Activated T-cell treated with anti-CD3 and anti-CD28 coated beads, Interleukin-2, amount 50 U/mL, for 24 hours (primary cell): ENCODE results near the gene TOR1B.
A peak's percentile ranks its signal among the peaks of the same experiment; 100 is the strongest.
"Not testable (repeated sequence)": the region's sequence is repeated elsewhere in the genome, so short reads cannot be mapped to it uniquely, and the experiment has no call there.

Experiments used
- DNase-seq: peaks from one replicate; pipeline ENCODE4 v3.0.0-alpha.2; 2020
- H3K27ac Mint-ChIP-seq: 2 replicates; pipeline ENCODE4 v1.8.0; 2020; ENCODE audit warnings: mild to moderate bottlenecking, mixed read lengths
- H3K27me3 Mint-ChIP-seq: 2 replicates; pipeline ENCODE4 v1.8.0; 2020; ENCODE audit warnings: mixed read lengths
- H3K36me3 Mint-ChIP-seq: 2 replicates; pipeline ENCODE4 v1.8.0; 2020; ENCODE audit warnings: low read depth, mixed read lengths
- H3K4me1 Mint-ChIP-seq: 2 replicates; pipeline ENCODE4 v1.8.0; 2020; ENCODE audit warnings: low read depth, mixed read lengths
- H3K4me3 Mint-ChIP-seq: 2 replicates; pipeline ENCODE4 v1.8.0; 2020; ENCODE audit warnings: mild to moderate bottlenecking, moderate library complexity, mixed read lengths
- H3K9me3 Mint-ChIP-seq: 2 replicates; pipeline ENCODE4 v1.8.0; 2020; ENCODE audit warnings: mixed read lengths

Gene TOR1B

DNA sequence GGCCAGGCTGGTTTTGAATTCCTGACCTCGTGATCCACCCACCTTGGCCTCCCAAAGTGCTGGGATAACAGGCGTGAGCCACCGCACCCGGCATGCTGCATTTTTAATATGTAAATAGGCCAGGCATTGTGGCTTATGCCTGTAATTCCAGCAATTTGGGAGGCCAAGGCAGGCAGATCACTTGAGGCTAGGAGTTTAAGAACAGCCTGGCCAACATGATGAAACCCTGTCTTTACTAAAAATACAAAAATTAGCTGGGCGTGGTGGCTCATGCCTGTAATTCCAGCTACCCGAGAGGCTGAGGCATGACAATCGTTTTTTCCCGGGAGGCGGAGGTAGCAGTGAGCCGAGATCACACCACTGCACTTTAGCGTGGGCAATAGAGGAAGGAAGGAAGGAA, 18.0 kb upstream of the TOR1B start:
- H3K9me3 Mint-ChIP-seq, H3K27ac Mint-ChIP-seq, H3K4me1 Mint-ChIP-seq, H3K27me3 Mint-ChIP-seq, H3K36me3 Mint-ChIP-seq, DNase-seq, H3K4me3 Mint-ChIP-seq: not testable (repeated sequence)

DNA sequence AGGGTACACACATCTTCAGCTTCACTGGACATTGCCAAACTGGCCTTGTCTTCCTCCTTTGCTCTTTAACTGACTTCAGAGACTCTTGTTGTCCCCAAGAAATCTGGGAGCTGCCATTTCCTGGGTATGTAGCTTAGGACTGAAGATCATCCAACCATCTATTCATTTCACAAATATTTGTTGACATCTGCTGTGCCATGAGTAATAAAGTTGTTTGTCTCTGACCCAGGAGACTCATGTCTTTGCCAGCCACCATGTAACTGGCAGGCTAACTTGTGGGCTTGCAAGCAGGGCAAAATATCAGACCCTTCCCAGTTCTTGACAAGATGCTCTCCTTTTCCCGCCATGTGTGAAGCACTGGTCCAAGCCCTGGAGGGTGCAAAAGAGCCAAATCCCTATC, 17.1 kb upstream of the TOR1B start:
- Mint-ChIP-seq H3K27ac (no peak overlapping the region), H3K4me1 (peaks cover 6% of the 10 kb centered on the region), H3K36me3 (no peaks in the 10 kb centered on the region), H3K9me3 (no peaks in the 10 kb centered on the region), H3K27me3 (no peaks in the 10 kb centered on the region), H3K4me3 (no peak overlapping the region)
- no peak for DNase-seq

DNA sequence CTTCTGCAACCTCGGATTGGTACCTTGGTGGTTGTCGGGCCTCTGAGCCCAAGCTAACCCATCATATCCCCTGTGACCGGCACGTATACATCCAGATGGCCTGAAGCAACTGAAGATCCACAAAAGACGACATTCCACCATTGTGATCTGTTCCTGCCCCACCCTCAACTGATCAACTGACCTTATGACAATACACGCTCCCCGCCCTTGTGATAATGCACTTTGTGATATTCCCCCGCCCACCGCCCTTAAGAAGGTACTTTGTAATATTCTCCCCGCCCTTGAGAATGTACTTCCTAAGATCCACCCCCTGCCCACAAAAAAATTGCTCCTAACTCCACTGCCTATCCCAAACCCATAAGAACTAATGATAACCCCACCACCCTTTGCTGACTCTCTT, 16.5 kb upstream of the TOR1B start:
- no peak for DNase-seq
- Mint-ChIP-seq H3K36me3 (no peaks in the 10 kb centered on the region), H3K4me1 (peaks cover 6% of the 10 kb centered on the region), H3K27me3 (no peaks in the 10 kb centered on the region), H3K4me3 (no peak overlapping the region), H3K9me3 (no peaks in the 10 kb centered on the region), H3K27ac (no peak overlapping the region)

DNA sequence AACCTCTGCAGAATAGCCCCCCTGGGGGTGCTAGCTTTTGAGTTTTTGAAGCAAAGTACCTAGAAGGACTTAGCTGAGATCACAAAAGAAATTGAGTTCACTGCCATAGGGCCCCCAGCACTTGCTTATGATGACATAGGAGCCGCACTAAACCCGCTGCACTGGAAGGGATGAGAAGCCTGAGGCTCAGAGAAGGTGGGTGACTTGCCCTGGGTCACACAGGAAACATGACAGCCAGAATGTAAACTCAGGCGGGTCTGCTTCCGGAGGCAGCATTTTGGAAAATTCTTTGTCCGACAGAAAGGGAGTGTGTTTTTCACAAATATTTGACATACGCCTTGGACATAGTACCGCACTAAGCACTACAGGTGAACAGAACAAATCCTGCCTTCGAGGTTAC, 8.4 kb upstream of the TOR1B start:
- peaks cover 6% of the 10 kb centered on the region for H3K4me1 Mint-ChIP-seq
- H3K27ac Mint-ChIP-seq = no peak overlapping the region
- no peaks in the 10 kb centered on the region for H3K9me3 Mint-ChIP-seq
- DNase-seq = no peak
- H3K27me3 Mint-ChIP-seq = no peaks in the 10 kb centered on the region
- no peak overlapping the region for H3K4me3 Mint-ChIP-seq
- H3K36me3 Mint-ChIP-seq = no peaks in the 10 kb centered on the region

DNA sequence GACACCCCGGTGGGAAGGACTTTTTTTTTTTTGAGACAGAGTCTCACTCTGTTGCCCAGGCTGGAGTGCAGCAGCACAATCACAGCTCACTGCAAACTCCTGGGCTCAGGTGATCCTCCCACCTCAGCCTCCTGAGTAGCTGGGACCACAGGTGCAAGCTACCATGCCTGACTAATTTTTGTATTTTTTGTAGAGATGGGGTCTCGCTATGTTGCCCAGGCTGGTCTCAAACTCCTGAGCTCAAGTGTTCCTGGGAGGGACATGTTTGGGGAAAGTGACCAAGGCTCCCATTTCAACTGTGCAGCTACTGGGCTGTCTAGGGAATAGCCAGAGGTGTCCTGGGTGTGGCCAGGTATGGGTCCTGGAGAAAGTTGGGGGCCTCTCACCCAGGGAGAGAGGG, 7.0 kb upstream of the TOR1B start:
- DNase-seq, H3K4me1 Mint-ChIP-seq, H3K27me3 Mint-ChIP-seq, H3K9me3 Mint-ChIP-seq, H3K36me3 Mint-ChIP-seq, H3K27ac Mint-ChIP-seq, H3K4me3 Mint-ChIP-seq: not testable (repeated sequence)

DNA sequence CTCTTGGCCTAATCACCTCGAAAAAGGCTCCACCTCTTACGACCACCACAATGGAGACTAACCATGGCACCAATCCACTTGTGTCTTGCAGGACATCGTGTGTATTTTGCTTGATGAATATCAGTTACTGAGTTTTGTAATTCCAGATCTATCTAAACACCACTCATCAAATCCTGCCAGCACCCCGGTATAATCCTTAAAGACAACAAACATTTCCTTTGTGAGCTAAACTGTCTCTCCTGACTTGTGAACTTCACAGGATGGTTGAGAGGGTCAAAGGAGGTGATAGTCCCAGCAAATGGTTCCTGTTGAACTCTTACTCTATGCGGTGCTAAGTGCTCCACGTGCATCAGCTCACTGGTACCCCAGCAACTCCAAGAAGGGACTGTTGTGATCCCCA, 4.0 kb upstream of the TOR1B start:
- DNase-seq = no peak
- Mint-ChIP-seq H3K36me3 (peaks cover 5% of the 10 kb centered on the region), H3K27me3 (no peaks in the 10 kb centered on the region), H3K4me3 (no peak overlapping the region), H3K27ac (no peak overlapping the region), H3K4me1 (peaks cover 5% of the 10 kb centered on the region), H3K9me3 (no peaks in the 10 kb centered on the region)

DNA sequence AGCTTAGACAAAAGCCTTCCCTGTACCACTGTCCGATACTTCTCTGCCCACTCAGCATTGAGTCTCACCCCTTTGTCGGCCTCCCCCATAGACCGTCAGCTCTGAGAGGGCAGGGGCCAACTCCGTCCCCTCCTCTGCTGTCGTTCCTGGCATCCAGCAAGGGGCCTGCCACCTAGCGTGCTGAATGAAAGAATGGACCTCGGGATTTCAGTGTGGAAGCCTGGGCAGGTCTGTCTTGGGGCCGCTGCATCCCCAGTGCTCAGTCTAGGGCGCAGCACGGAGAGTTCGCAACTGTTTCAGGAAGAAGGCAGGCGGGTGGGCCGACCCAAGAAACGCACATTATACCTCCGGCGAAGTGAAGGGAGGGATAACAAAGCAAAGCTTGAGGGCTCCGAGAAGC, 1.5 kb upstream of the TOR1B start:
- Mint-ChIP-seq H3K27ac (no peak overlapping the region), H3K4me1 (peaks cover 23% of the 10 kb centered on the region), H3K36me3 (peaks cover 27% of the 10 kb centered on the region), H3K4me3 (peak overlapping the region; percentile 24), H3K27me3 (no peaks in the 10 kb centered on the region), H3K9me3 (no peaks in the 10 kb centered on the region)
- no peak for DNase-seq

DNA sequence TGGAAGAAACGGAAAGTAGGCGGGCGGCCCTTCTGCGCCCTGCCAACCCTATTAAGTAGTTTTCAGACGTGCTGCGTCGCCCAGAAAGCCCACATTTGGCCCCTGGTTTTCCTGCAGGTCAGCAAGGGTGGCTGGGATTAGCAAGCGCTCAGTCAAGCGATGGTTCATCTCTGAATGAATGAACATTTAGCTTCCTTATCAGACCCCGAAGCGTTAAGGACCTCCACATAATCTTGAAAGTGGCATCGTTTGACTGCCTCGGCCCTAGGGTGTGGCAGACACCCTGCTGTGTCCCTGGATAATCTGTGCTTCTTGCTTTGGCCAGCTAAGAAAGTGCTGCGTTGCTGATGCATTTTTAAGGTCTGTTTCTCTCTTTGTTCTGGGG, 684 bp downstream of the TOR1B start:
- Mint-ChIP-seq H3K4me1 (peaks cover 27% of the 10 kb centered on the region), H3K36me3 (peaks cover 47% of the 10 kb centered on the region), H3K27me3 (no peaks in the 10 kb centered on the region), H3K9me3 (no peaks in the 10 kb centered on the region), H3K27ac (peak overlapping the region; percentile 94), H3K4me3 (peak overlapping the region; percentile 87)
- no peak for DNase-seq

DNA sequence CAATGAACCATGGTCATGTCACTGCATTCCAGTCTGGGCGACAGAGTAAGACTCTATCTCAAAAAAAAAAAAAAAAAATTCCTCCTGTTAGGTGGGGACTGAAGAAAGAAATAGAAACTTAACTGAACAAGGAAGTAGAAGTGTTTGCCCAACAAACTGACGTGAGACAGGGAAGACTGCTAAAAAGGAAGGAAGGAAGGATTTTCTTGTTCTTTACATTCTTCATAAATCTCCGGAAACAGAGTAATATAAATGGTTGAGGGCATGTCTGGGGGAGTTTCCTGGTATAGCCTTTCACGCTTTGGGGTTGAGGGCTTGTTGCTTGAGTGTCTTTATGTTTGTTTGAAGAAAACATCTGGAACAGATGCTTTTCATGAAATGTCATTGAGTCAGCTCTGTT, 3.1 kb downstream of the TOR1B start:
- peak overlapping the region; percentile 32 for H3K4me3 Mint-ChIP-seq
- no peaks in the 10 kb centered on the region for H3K9me3 Mint-ChIP-seq
- H3K4me1 Mint-ChIP-seq = peaks cover 34% of the 10 kb centered on the region
- H3K27me3 Mint-ChIP-seq = no peaks in the 10 kb centered on the region
- H3K27ac Mint-ChIP-seq = peak overlapping the region; percentile 70
- no peak for DNase-seq
- peaks cover 71% of the 10 kb centered on the region for H3K36me3 Mint-ChIP-seq

DNA sequence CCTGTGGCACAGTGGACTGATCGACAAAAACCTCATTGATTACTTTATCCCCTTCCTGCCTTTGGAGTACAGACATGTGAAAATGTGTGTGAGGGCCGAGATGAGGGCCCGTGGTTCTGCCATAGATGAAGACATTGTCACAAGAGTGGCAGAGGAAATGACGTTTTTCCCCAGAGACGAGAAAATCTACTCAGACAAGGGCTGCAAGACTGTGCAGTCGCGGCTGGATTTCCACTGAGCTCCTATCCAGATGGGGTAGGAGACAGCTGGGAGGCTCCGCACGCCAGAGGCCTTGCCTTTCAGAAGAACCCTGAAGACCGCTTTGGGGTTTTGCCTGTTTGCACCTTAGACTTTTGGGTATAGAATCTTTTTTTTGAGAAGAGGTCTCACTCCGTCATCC, 6.4 kb downstream of the TOR1B start:
- H3K27me3 Mint-ChIP-seq = no peaks in the 10 kb centered on the region
- H3K27ac Mint-ChIP-seq = peak overlapping the region; percentile 76

DNA sequence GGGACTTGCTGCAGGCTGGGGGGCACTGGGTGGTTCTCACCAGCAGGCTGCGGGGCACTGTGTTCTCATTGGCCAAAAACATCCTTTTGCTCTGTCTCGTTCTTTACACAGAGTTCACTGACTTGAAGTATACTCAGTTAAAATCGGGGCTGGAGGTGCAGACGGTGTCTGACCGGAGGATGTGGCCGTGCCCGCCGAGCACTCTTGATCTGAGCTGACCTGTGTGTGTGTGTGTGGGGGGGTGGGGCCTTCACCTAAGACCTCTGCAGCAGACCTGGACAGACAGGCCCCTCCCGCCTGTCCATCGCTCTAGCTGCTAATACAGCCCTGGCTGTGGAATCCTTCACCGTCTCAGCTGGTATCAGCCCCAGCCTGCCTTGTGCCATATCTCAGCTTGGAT, 7.1 kb downstream of the TOR1B start:
- Mint-ChIP-seq H3K27me3 (no peaks in the 10 kb centered on the region), H3K4me1 (peaks cover 41% of the 10 kb centered on the region), H3K36me3 (peaks cover 97% of the 10 kb centered on the region), H3K9me3 (no peaks in the 10 kb centered on the region), H3K4me3 (no peak overlapping the region), H3K27ac (no peak overlapping the region)
- DNase-seq = no peak

More for the DNA sequence above, 6.4 kb downstream of the TOR1B start:
- Mint-ChIP-seq H3K4me1 (peaks cover 43% of the 10 kb centered on the region), H3K4me3 (no peak overlapping the region), H3K9me3 (no peaks in the 10 kb centered on the region), H3K36me3 (peaks cover 95% of the 10 kb centered on the region)
- DNase-seq = no peak

DNA sequence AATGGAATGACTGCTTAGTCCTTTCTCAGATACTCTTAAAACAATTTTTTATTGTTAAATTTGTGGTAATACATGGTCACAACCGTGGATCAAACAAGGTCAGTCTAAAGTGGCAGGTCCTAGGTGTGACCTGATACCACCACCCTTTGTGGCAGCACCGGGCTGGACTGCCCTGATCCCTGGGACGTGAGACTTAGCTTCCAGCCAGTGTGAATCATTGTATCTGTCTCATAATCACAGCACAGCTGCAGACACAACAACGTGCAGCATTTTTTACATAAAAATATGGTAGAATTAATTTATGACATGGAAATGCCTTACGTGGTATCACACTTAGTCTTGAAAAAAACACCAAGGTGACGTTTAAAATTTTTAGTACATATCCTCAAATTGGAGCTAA, 7.8 kb downstream of the TOR1B start:
- peaks cover 97% of the 10 kb centered on the region for H3K36me3 Mint-ChIP-seq
- H3K9me3 Mint-ChIP-seq = no peaks in the 10 kb centered on the region
- H3K27ac Mint-ChIP-seq = no peak overlapping the region
- no peak for DNase-seq
- no peak overlapping the region for H3K4me3 Mint-ChIP-seq
- H3K27me3 Mint-ChIP-seq = no peaks in the 10 kb centered on the region
- peaks cover 37% of the 10 kb centered on the region for H3K4me1 Mint-ChIP-seq

DNA sequence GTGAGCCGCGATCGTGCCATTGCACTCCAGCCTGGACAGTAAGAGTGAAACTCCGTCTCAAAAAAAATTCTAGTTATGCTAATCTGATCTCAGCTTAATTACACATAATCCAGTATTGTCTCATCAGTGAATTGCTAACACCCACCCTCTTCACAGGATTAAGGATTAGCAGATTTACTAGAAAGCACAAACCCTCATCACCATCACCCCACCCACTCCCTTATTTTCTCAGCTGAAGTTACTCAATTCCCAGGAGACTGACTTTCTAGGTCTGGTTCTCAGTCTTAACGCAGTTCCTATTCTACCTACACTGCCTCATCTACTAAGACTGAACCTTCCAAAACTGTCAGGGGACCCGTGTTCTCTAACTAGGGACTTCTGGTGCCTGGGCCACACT, 9.0 kb downstream of the TOR1B start:
- peak overlapping the region; percentile 77 for H3K27ac Mint-ChIP-seq

DNA sequence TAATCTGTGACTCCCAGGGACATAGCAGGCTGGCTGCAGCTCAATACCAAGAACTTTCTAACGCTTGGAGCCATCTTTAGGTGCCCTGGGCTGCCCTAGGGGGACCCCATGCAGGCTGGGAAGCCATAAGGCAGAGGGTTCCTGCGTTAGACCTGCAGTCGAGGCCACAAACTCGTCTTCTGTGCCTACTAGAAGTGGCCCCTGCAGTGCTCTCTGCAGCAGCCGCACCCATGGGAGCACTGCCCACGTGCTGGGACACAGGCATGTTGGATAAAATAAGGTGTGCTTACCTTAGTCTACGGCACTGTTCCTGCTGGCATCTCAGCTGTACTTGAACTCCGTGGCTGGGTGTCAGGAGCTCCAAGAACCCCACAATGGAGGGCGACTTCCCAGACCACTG, 9.4 kb downstream of the TOR1B start:
- no peak for DNase-seq
- Mint-ChIP-seq H3K4me3 (no peak overlapping the region), H3K9me3 (no peaks in the 10 kb centered on the region), H3K27me3 (no peaks in the 10 kb centered on the region), H3K27ac (peak overlapping the region; percentile 77), H3K36me3 (peaks cover 97% of the 10 kb centered on the region), H3K4me1 (peaks cover 29% of the 10 kb centered on the region)

More for the DNA sequence above, 9.0 kb downstream of the TOR1B start:
- Mint-ChIP-seq H3K4me3 (no peak overlapping the region), H3K36me3 (peaks cover 97% of the 10 kb centered on the region), H3K4me1 (peaks cover 31% of the 10 kb centered on the region), H3K9me3 (no peaks in the 10 kb centered on the region), H3K27me3 (no peaks in the 10 kb centered on the region)
- DNase-seq = no peak

DNA sequence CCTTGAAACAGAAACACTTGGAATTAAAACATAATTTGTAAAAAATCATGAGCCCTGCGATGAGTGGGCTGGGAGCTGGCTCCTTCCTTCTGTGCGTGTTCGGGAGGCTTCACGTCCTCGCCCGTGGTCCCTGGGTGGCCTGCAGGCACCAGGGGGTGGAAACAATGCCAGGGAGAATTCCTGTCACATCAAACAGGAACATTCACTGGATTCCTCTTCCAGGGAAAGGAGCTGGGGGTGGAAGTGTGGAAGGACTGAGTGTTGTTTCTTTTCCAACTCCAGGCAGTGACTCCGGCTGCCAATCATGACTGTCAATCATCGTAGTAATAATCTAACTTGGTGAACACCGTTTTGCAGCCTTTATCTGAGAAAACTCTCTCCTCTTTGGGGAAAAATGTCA, 10.7 kb downstream of the TOR1B start:
- no peak overlapping the region for H3K27ac Mint-ChIP-seq
- H3K4me3 Mint-ChIP-seq = no peak overlapping the region
- H3K36me3 Mint-ChIP-seq = peaks cover 96% of the 10 kb centered on the region
- peaks cover 29% of the 10 kb centered on the region for H3K4me1 Mint-ChIP-seq
- DNase-seq = no peak
- no peaks in the 10 kb centered on the region for H3K27me3 Mint-ChIP-seq
- H3K9me3 Mint-ChIP-seq = no peaks in the 10 kb centered on the region

DNA sequence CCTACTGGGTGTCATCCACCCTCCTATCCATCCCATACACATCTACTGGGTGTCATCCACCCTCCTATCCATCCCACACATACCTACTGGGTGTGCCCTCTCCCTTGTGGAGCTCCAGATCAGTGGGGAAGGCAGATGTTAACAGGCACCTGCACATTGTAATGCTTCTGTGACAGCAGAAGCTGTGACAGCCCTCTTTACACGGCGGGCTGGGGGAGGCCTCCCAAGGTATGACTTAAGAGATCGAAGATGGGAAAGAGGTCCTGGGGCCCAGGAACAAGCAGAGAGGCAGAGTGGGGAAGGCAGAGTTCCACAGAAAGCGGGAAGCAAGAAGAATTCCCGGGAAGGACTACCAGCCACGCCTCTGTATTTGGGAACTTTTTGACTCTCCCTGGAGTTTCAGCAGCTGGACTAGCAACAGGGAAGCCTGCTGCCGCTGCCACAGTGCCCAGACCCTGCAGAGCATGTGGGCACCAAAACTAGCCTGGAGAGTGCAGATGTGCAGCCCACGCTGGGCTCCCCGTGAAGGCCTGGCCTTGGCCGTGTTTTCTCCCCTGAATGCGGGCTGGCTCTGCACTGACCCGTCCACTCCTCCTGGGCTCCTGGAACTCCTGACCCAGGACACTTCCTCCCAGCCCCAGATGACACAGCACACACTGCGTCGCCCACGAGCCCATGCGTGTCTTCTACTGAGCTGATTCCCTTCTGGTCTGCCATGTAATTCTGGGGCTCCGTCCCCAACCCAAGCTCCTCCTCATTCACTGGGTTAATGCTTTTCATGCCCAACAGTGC, 11.6 kb downstream of the TOR1B start:
- Mint-ChIP-seq H3K27me3 (no peaks in the 10 kb centered on the region), H3K27ac (peak overlapping the region; percentile 71), H3K9me3 (no peaks in the 10 kb centered on the region), H3K4me1 (peaks cover 27% of the 10 kb centered on the region), H3K36me3 (peaks cover 94% of the 10 kb centered on the region), H3K4me3 (no peak overlapping the region)
- no peak for DNase-seq
